ENCODE data around the gene CCDC91.

DNA sequence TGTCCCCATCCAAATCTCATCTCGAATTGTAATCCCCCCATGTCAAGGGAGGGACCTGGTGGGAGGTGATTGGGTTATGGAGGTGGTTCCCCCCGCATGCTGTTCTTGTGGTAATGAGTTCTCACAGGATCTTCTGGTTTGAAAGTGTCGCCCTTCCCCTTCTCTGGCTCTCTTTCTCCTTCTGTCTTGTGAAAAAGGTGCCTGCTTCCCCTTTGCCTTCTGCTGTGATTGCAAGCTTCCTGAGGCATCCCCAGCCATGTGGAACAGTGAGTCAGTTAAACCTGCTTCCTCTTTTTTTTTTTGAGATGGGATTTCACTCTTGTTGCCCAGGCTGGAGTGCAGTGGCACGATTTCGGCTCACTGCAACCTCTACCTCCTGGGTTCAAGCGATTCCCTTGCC, 104.0 kb downstream of the CCDC91 start:
- TF ChIP-seq, protein P1, sequence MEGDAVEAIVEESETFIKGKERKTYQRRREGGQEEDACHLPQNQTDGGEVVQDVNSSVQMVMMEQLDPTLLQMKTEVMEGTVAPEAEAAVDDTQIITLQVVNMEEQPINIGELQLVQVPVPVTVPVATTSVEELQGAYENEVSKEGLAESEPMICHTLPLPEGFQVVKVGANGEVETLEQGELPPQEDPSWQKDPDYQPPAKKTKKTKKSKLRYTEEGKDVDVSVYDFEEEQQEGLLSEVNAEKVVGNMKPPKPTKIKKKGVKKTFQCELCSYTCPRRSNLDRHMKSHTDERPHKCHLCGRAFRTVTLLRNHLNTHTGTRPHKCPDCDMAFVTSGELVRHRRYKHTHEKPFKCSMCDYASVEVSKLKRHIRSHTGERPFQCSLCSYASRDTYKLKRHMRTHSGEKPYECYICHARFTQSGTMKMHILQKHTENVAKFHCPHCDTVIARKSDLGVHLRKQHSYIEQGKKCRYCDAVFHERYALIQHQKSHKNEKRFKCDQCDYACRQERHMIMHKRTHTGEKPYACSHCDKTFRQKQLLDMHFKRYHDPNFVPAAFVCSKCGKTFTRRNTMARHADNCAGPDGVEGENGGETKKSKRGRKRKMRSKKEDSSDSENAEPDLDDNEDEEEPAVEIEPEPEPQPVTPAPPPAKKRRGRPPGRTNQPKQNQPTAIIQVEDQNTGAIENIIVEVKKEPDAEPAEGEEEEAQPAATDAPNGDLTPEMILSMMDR (IDR thresholded peaks at IDR 0.05), result no peak
- no peak for TF ChIP-seq EP300 (IDR thresholded peaks at IDR 0.05)

All from suprapubic skin (tissue), 3 donors.